PC-3 (cell line): ENCODE data around the gene TAGAP. TPM values are rescaled to one million over a fixed set of nuclear protein-coding genes. Genes with fewer than 3 reads are reported as not detected.

ENCODE experiments used
- ATAC-seq: fragments of 200-7000 bp; cut with Tn5 transposase; 2 replicates; pipeline ENCODE4 v1.9.1; 2020; ENCODE audit warnings: mild to moderate bottlenecking, moderate library complexity
- BruUV-seq: library from RNA; stranded (reverse); fragments of 400-500 nt; replicated peaks from 2 replicates; lab custom pipeline; 2021; lab: Mats Ljungman, UMichigan
- CTCF ChIA-PET: fragments of 300-600 bp; sonication (Branson Sonifier 250); formaldehyde crosslinking; loops from one replicate; lab custom pipeline; 2022; ENCODE audit warnings: antibody characterized with exemption; lab: Charles Lee
- POLR2A ChIA-PET: fragments of 300-600 bp; sonication (Branson Sonifier 250); formaldehyde crosslinking; loops from one replicate; lab custom pipeline; 2022; ENCODE audit warnings: antibody characterized with exemption; ENCODE audit not compliant: unreplicated experiment; lab: Charles Lee
- DNase-seq: peaks from one replicate; pipeline ENCODE4 v3.0.0-alpha.2; 2015
- H2AFZ ChIP-seq: fragments of 300-600 bp; sonication (generic); 2 replicates; pipeline ENCODE4 v1.6.0; 2016; ENCODE audit warnings: antibody characterized with exemption, low read length
- H3F3A ChIP-seq: fragments of 300-600 bp; sonication (generic); one replicate; pipeline ENCODE4 v1.6.0; 2017; ENCODE audit warnings: antibody characterized with exemption, low read length, control low read depth, mild to moderate bottlenecking; ENCODE audit not compliant: unreplicated experiment
- H3K27ac ChIP-seq: fragments of 300-600 bp; sonication (generic); 2 replicates; pipeline ENCODE4 v1.5.1; 2016; ENCODE audit warnings: mild to moderate bottlenecking, low read length
- H3K27me3 ChIP-seq: fragments of 300-600 bp; sonication (generic); 2 replicates; pipeline ENCODE4 v1.6.1; 2016; ENCODE audit warnings: low read length, mixed read lengths
- H3K36me3 ChIP-seq: fragments of 300-600 bp; sonication (generic); 2 replicates; pipeline ENCODE4 v1.6.1; 2016; ENCODE audit warnings: low read depth, mixed run types, low read length, mixed read lengths
- H3K4me1 ChIP-seq: fragments of 300-600 bp; sonication (generic); 2 replicates; pipeline ENCODE4 v1.5.1; 2016; ENCODE audit warnings: low read length; ENCODE audit not compliant: insufficient read depth
- H3K4me2 ChIP-seq: fragments of 300-600 bp; sonication (generic); 2 replicates; pipeline ENCODE4 v1.6.0; 2016; ENCODE audit warnings: low read length
- H3K4me3 ChIP-seq: fragments of 300-600 bp; sonication (generic); 2 replicates; pipeline ENCODE4 v1.5.1; 2016; ENCODE audit warnings: mild to moderate bottlenecking, low read length, mixed read lengths
- H3K79me2 ChIP-seq: fragments of 300-600 bp; sonication (generic); 2 replicates; pipeline ENCODE4 v1.6.1; 2017; ENCODE audit warnings: low read length, mixed read lengths
- H3K9ac ChIP-seq: fragments of 300-600 bp; sonication (generic); 2 replicates; pipeline ENCODE4 v1.6.0; 2016; ENCODE audit warnings: mild to moderate bottlenecking, low read length
- H3K9me2 ChIP-seq: fragments of 300-600 bp; sonication (generic); replicated peaks from 2 replicates; pipeline ENCODE4 v1.6.1; 2016; ENCODE audit warnings: mixed run types, low read length, mixed read lengths
- H3K9me3 ChIP-seq: fragments of 300-600 bp; sonication (generic); 2 replicates; pipeline ENCODE4 v1.6.1; 2016; ENCODE audit warnings: low read length, mixed read lengths
- H4K20me1 ChIP-seq: fragments of 300-600 bp; sonication (generic); 2 replicates; pipeline ENCODE4 v1.6.1; 2016; ENCODE audit warnings: low read length, mixed read lengths
- CTCF ChIP-seq: fragments of 300-600 bp; sonication (generic); conservative IDR thresholded peaks from 2 replicates; pipeline ENCODE4 v1.5.1; 2017; ENCODE audit warnings: antibody characterized with exemption, low read depth, mild to moderate bottlenecking, low read length
- EZH2 ChIP-seq: fragments of 300-600 bp; sonication (generic); IDR thresholded peaks from one replicate; pipeline ENCODE4 v1.6.1; 2017; ENCODE audit warnings: antibody characterized with exemption, mild to moderate bottlenecking, low read length; ENCODE audit not compliant: unreplicated experiment
- EZH2phosphoT487 ChIP-seq: fragments of 300-600 bp; sonication (generic); IDR thresholded peaks from 2 replicates; pipeline ENCODE4 v1.6.1; 2018; ENCODE audit warnings: mild to moderate bottlenecking, antibody characterized with exemption, low read length, borderline replicate concordance
- intact Hi-C: fragments of 100-400 bp; cut with micrococcal nuclease; formaldehyde crosslinking; loops from 2 replicates; pipeline ENCODE4 v1.9.0; 2023
- total RNA-seq: library from RNA; depleted of rRNA; stranded (reverse); fragments of >200 nt; gene quantifications from 2 replicates; pipeline ENCODE4 v1.2.3, GENCODE V29; 2014

The TAGAP gene
- total RNA-seq, 1 experiment from 2014 or later, result not detected

- BruUV-seq, result no TSS peak
- Histone ChIP-seq H2AFZ (no peak overlapping the region), H3K79me2 (no peaks in the 10 kb centered on the region), H4K20me1 (no peaks in the 10 kb centered on the region), H3K4me3 (no peak overlapping the region), H3K4me1 (no peaks in the 10 kb centered on the region), H3K27me3 (peaks cover 95% of the 10 kb centered on the region), H3K36me3 (no peaks in the 10 kb centered on the region), H3K9ac (no peak overlapping the region), H3K9me2 (no peaks in the 10 kb centered on the region), H3K9me3 (no peaks in the 10 kb centered on the region), H3F3A (no peaks in the 10 kb centered on the region), H3K27ac (no peak overlapping the region), H3K4me2 (no peak overlapping the region)
- POLR2A ChIA-PET, result no interaction called here
- ATAC-seq (no peak), DNase-seq (no peak)
- intact Hi-C loops, result no loop called here
- CTCF ChIA-PET, result no interaction called here
- TF ChIP-seq EZH2phosphoT487 (no peak), EZH2 (no peak), CTCF (no peak)
Observed at GRCh38 chr6:159061805-159062563, 17.2 kb upstream of the TAGAP start.

GRCh38 chr6:159061146-159061545 lies 16.4 kb upstream of the TAGAP start:
- BruUV-seq, result no TSS peak
- intact Hi-C loops, result no loop called here
- H3K27me3 ChIP-seq, result peaks cover 96% of the 10 kb centered on the region
- no peak overlapping the region for H2AFZ ChIP-seq
- no peaks in the 10 kb centered on the region for H3F3A ChIP-seq
- DNase-seq (no peak), ATAC-seq (no peak)
- no peaks in the 10 kb centered on the region for H3K4me1 ChIP-seq
- no peak overlapping the region for H3K9ac ChIP-seq
- H3K79me2 ChIP-seq, result no peaks in the 10 kb centered on the region
- ChIA-PET POLR2A (no interaction called here), CTCF (no interaction called here)
- H3K9me3 ChIP-seq, result no peaks in the 10 kb centered on the region
- H3K36me3 ChIP-seq, result no peaks in the 10 kb centered on the region
- H3K4me3 ChIP-seq, result no peak overlapping the region
- no peaks in the 10 kb centered on the region for H4K20me1 ChIP-seq
- no peaks in the 10 kb centered on the region for H3K9me2 ChIP-seq
- H3K27ac ChIP-seq, result no peak overlapping the region
- TF ChIP-seq EZH2 (no peak), EZH2phosphoT487 (no peak), CTCF (no peak)
- no peak overlapping the region for H3K4me2 ChIP-seq

- Histone ChIP-seq H3K27me3 (peaks cover 95% of the 10 kb centered on the region), H3K9me2 (no peaks in the 10 kb centered on the region), H3K79me2 (no peaks in the 10 kb centered on the region), H3K9ac (no peak overlapping the region), H3K27ac (no peak overlapping the region), H3K36me3 (no peaks in the 10 kb centered on the region), H3K4me2 (no peak overlapping the region), H3K9me3 (no peaks in the 10 kb centered on the region), H4K20me1 (no peaks in the 10 kb centered on the region), H2AFZ (no peak overlapping the region), H3F3A (no peaks in the 10 kb centered on the region), H3K4me3 (no peak overlapping the region), H3K4me1 (no peaks in the 10 kb centered on the region)
- TF ChIP-seq EZH2, result no peak
- no peak for TF ChIP-seq CTCF
- TF ChIP-seq EZH2phosphoT487, result no peak
- POLR2A ChIA-PET, result no interaction called here
- intact Hi-C loops, result no loop called here
- DNase-seq (no peak), ATAC-seq (no peak)
- CTCF ChIA-PET, result no interaction called here
- BruUV-seq, result no TSS peak
Observed at GRCh38 chr6:159059885-159060506, 15.2 kb upstream of the TAGAP start.
